ENCODE data around the gene CAMKK1.

CAMKK1 gene

GRCh38 chr17:3879591-3880417, 13.0 kb downstream of the CAMKK1 start:
- Mint-ChIP-seq H3K27ac (no peak overlapping the region), H3K4me3 (no peak overlapping the region), H3K9me3 (no peaks in the 10 kb centered on the region), H3K36me3 (peaks cover 2% of the 10 kb centered on the region), H3K4me1 (no peaks in the 10 kb centered on the region), H3K27me3 (no peaks in the 10 kb centered on the region)

GRCh38 chr17:3879186-3879585, 13.7 kb downstream of the CAMKK1 start:
- H3K4me1 Mint-ChIP-seq = no peaks in the 10 kb centered on the region
- no peaks in the 10 kb centered on the region for H3K27me3 Mint-ChIP-seq
- no peaks in the 10 kb centered on the region for H3K9me3 Mint-ChIP-seq
- peaks cover 2% of the 10 kb centered on the region for H3K36me3 Mint-ChIP-seq
- H3K4me3 Mint-ChIP-seq = no peak overlapping the region
- no peak overlapping the region for H3K27ac Mint-ChIP-seq

GRCh38 chr17:3877220-3877619, 15.6 kb downstream of the CAMKK1 start:
- no peaks in the 10 kb centered on the region for H3K4me1 Mint-ChIP-seq
- H3K27me3 Mint-ChIP-seq = no peaks in the 10 kb centered on the region
- H3K9me3 Mint-ChIP-seq = no peaks in the 10 kb centered on the region
- H3K36me3 Mint-ChIP-seq = peaks cover 5% of the 10 kb centered on the region
- H3K27ac Mint-ChIP-seq = no peak overlapping the region
- no peak overlapping the region for H3K4me3 Mint-ChIP-seq

- Mint-ChIP-seq H3K4me3 (no peak overlapping the region), H3K27me3 (no peaks in the 10 kb centered on the region), H3K36me3 (peaks cover 5% of the 10 kb centered on the region), H3K27ac (no peak overlapping the region), H3K9me3 (no peaks in the 10 kb centered on the region), H3K4me1 (peaks cover 5% of the 10 kb centered on the region)
These were observed 17.5 kb downstream of the CAMKK1 start for GRCh38 chr17:3875317-3875716.

GRCh38 chr17:3873862-3874261, 19.0 kb downstream of the CAMKK1 start:
- Mint-ChIP-seq H3K27me3 (no peaks in the 10 kb centered on the region), H3K4me1 (peaks cover 5% of the 10 kb centered on the region), H3K4me3 (no peak overlapping the region), H3K9me3 (no peaks in the 10 kb centered on the region), H3K27ac (no peak overlapping the region), H3K36me3 (peaks cover 5% of the 10 kb centered on the region)

- H3K27ac Mint-ChIP-seq = no peak overlapping the region
- H3K9me3 Mint-ChIP-seq = no peaks in the 10 kb centered on the region
- H3K36me3 Mint-ChIP-seq = peaks cover 5% of the 10 kb centered on the region
- no peaks in the 10 kb centered on the region for H3K27me3 Mint-ChIP-seq
- H3K4me3 Mint-ChIP-seq = no peak overlapping the region
- H3K4me1 Mint-ChIP-seq = peaks cover 5% of the 10 kb centered on the region
These were observed 22.0 kb downstream of the CAMKK1 start for GRCh38 chr17:3870871-3871306.

GRCh38 chr17:3867606-3868005, 25.2 kb downstream of the CAMKK1 start:
- H3K27ac Mint-ChIP-seq = no peak overlapping the region
- H3K4me3 Mint-ChIP-seq = no peak overlapping the region
- H3K9me3 Mint-ChIP-seq = no peaks in the 10 kb centered on the region
- H3K4me1 Mint-ChIP-seq = peaks cover 5% of the 10 kb centered on the region
- H3K27me3 Mint-ChIP-seq = no peaks in the 10 kb centered on the region
- H3K36me3 Mint-ChIP-seq = no peaks in the 10 kb centered on the region

GRCh38 chr17:3867106-3867505, 25.7 kb downstream of the CAMKK1 start:
- Mint-ChIP-seq H3K36me3 (no peaks in the 10 kb centered on the region), H3K4me1 (peaks cover 5% of the 10 kb centered on the region), H3K4me3 (no peak overlapping the region), H3K27ac (no peak overlapping the region), H3K27me3 (no peaks in the 10 kb centered on the region), H3K9me3 (no peaks in the 10 kb centered on the region)

GRCh38 chr17:3866276-3866675, 26.6 kb downstream of the CAMKK1 start:
- H3K27ac Mint-ChIP-seq = no peak overlapping the region
- no peaks in the 10 kb centered on the region for H3K9me3 Mint-ChIP-seq
- H3K4me3 Mint-ChIP-seq = no peak overlapping the region
- H3K4me1 Mint-ChIP-seq = peaks cover 5% of the 10 kb centered on the region
- H3K27me3 Mint-ChIP-seq = no peaks in the 10 kb centered on the region
- no peaks in the 10 kb centered on the region for H3K36me3 Mint-ChIP-seq

GRCh38 chr17:3865176-3865575, 27.7 kb downstream of the CAMKK1 start:
- H3K4me3 Mint-ChIP-seq = no peak overlapping the region
- H3K27ac Mint-ChIP-seq = no peak overlapping the region
- no peaks in the 10 kb centered on the region for H3K9me3 Mint-ChIP-seq
- no peaks in the 10 kb centered on the region for H3K36me3 Mint-ChIP-seq
- H3K4me1 Mint-ChIP-seq = no peaks in the 10 kb centered on the region
- H3K27me3 Mint-ChIP-seq = no peaks in the 10 kb centered on the region

- Mint-ChIP-seq H3K4me3 (no peak overlapping the region), H3K27ac (peak overlapping the region; percentile 17), H3K27me3 (no peaks in the 10 kb centered on the region), H3K4me1 (no peaks in the 10 kb centered on the region), H3K36me3 (no peaks in the 10 kb centered on the region), H3K9me3 (no peaks in the 10 kb centered on the region)
These were observed 28.3 kb downstream of the CAMKK1 start for GRCh38 chr17:3864534-3864933.

GRCh38 chr17:3861761-3862681, 30.8 kb downstream of the CAMKK1 start:
- no peaks in the 10 kb centered on the region for H3K4me1 Mint-ChIP-seq
- no peaks in the 10 kb centered on the region for H3K9me3 Mint-ChIP-seq
- H3K27ac Mint-ChIP-seq = no peak overlapping the region

GRCh38 chr17:3860939-3861700, 31.7 kb downstream of the CAMKK1 start:
- no peaks in the 10 kb centered on the region for H3K36me3 Mint-ChIP-seq
- H3K9me3 Mint-ChIP-seq = no peaks in the 10 kb centered on the region
- H3K4me1 Mint-ChIP-seq = no peaks in the 10 kb centered on the region
- H3K27ac Mint-ChIP-seq = no peak overlapping the region
- no peaks in the 10 kb centered on the region for H3K27me3 Mint-ChIP-seq
- H3K4me3 Mint-ChIP-seq = no peak overlapping the region

More at GRCh38 chr17:3861761-3862681, 30.8 kb downstream of the CAMKK1 start:
- no peaks in the 10 kb centered on the region for H3K36me3 Mint-ChIP-seq
- H3K27me3 Mint-ChIP-seq = no peaks in the 10 kb centered on the region
- H3K4me3 Mint-ChIP-seq = no peak overlapping the region

GRCh38 chr17:3859940-3860339, 32.9 kb downstream of the CAMKK1 start:
- H3K27me3 Mint-ChIP-seq = no peaks in the 10 kb centered on the region
- H3K36me3 Mint-ChIP-seq = no peaks in the 10 kb centered on the region
- no peaks in the 10 kb centered on the region for H3K9me3 Mint-ChIP-seq
- no peak overlapping the region for H3K27ac Mint-ChIP-seq
- no peaks in the 10 kb centered on the region for H3K4me1 Mint-ChIP-seq
- H3K4me3 Mint-ChIP-seq = no peak overlapping the region

- Mint-ChIP-seq H3K4me3 (no peak overlapping the region), H3K4me1 (no peaks in the 10 kb centered on the region), H3K27me3 (no peaks in the 10 kb centered on the region), H3K9me3 (no peaks in the 10 kb centered on the region), H3K27ac (no peak overlapping the region), H3K36me3 (no peaks in the 10 kb centered on the region)
These were observed 35.4 kb downstream of the CAMKK1 start for GRCh38 chr17:3857261-3858105.

All from activated naive CD4-positive, alpha-beta T cell treated with anti-CD3 and anti-CD28 coated beads, Interleukin-2, amount 50 U/mL, for 24 hours (primary cell).